ENCODE results near the gene GPS1. TPM values are rescaled to one million over a fixed set of nuclear protein-coding genes. Genes with fewer than 3 reads are reported as not detected.

GPS1 gene
- total RNA-seq, 1 donor from 2014 or later: 105 TPM

DNA sequence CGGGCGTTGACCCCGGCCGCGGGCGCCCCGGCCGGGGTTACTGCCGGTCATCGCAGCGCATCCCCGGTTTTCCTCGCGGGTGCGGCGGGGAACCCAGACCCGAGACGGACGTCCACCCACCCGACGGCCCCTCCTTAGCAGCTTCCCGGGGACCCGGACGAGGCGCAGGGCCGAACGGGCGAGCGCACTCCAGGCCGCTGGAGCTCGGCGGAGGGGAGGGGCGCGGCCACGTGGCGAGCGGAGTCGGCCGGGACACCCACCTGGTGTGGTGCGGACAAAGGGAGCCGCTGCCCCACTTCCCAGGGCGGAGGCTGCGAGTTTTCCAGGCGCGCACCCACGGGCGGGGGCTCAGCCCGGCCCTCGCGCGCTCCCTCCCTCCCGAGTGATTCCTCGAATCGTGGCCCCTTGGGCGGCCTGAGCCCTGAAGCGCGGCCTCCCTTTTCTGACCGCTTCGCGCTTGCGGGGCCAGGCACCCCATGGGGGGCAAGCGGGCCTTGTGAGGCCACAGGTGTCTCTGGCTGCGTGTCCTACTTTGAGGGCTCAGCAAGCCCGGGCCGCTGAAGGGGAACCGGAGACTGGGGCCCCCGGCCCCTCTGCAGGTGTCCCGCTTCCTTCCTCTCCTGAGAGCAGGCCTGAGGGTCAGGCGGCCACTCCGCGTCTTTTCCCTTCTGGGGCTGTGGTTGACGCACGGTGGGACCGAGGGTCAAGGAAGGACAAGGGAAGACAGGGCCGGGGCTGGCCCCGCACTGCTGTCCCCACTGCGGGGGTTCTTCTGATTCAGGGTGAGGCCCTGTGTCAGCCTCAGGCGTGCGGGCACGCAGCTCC, 47.5 kb downstream of the GPS1 start:
- H3K4me3 ChIP-seq (ENCODE audit: low read depth, low read length): peak overlapping the region; percentile 57
- no peak for DNase-seq (ENCODE audit: low read depth)

GRCh38 chr17:82100502-82101298, 49.0 kb downstream of the GPS1 start:
- no peak for TF ChIP-seq CTCF (conservative IDR thresholded peaks at IDR 0.05; ENCODE audit: low read depth, low read length)
- no peak overlapping the region for H3K4me3 ChIP-seq (ENCODE audit: low read depth, low read length)
- DNase-seq (ENCODE audit: low read depth): no peak

More for the DNA sequence above, 47.5 kb downstream of the GPS1 start:
- no peak for TF ChIP-seq CTCF (conservative IDR thresholded peaks at IDR 0.05; ENCODE audit: low read depth, low read length)

DNA sequence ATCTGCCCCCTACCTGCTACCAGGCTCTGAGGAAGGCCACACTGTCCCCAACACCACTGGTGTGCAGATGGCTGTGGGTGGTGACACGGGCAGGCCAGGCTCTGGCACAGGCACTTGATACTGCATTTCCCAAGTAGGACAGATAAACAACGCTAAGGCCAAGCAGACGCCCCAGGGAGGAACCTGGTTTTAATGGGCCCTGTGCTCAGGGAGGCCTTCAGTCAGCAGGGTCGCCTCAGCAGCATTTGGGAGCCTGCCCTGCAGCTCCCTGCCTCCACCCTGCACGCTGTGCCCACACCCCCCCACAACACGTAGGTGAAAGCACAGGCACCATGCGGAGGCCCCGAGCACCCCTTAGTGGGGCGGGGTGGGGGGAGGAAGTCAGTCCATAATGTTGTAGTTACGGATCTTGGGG, 49.6 kb downstream of the GPS1 start:
- no peak for TF ChIP-seq CTCF (conservative IDR thresholded peaks at IDR 0.05; ENCODE audit: low read depth, low read length)
- H3K4me3 ChIP-seq (ENCODE audit: low read depth, low read length): no peak overlapping the region
- no peak for DNase-seq (ENCODE audit: low read depth)

- no peak for DNase-seq (ENCODE audit: low read depth)
- no peak for TF ChIP-seq CTCF (conservative IDR thresholded peaks at IDR 0.05; ENCODE audit: low read depth, low read length)
- no peak overlapping the region for H3K4me3 ChIP-seq (ENCODE audit: low read depth, low read length)
Observed at GRCh38 chr17:82101767-82102679, 50.3 kb downstream of the GPS1 start.

GRCh38 chr17:82103553-82104451, 52.1 kb downstream of the GPS1 start:
- DNase-seq (ENCODE audit: low read depth): no peak
- H3K4me3 ChIP-seq (ENCODE audit: low read depth, low read length): no peak overlapping the region
- TF ChIP-seq CTCF (conservative IDR thresholded peaks at IDR 0.05; ENCODE audit: low read depth, low read length): no peak
